GM06990 (cell line): ENCODE measurements around the gene TGFB1.

Experiments
- DNase-seq: peaks from one replicate; pipeline ENCODE4 v3.0.0-alpha.2; 2011; ENCODE audit not compliant: insufficient read length; ENCODE audit errors: extremely low read depth
- H3K27me3 ChIP-seq: replicated peaks from 2 replicates; pipeline ENCODE4 v1.6.0; 2011; ENCODE audit warnings: low read length; ENCODE audit not compliant: control insufficient read depth, insufficient read depth
- H3K36me3 ChIP-seq: 2 replicates; pipeline ENCODE4 v1.5.1; 2011; ENCODE audit warnings: low read length; ENCODE audit not compliant: control insufficient read depth, insufficient read depth
- H3K4me3 ChIP-seq: replicated peaks from 2 replicates; pipeline ENCODE4 v1.5.1; 2011; ENCODE audit warnings: low read depth, mild to moderate bottlenecking, control low read depth, low read length
- CTCF ChIP-seq: IDR thresholded peaks from 2 replicates; pipeline ENCODE4 v1.5.1; 2011; ENCODE audit warnings: low read length, control low read depth, mild to moderate bottlenecking, inconsistent platforms; ENCODE audit not compliant: insufficient read depth, poor library complexity, severe bottlenecking

Gene TGFB1

GRCh38 chr19:41327576-41328156 lies 26.1 kb downstream of the TGFB1 start:
- no peak for TF ChIP-seq CTCF
- Histone ChIP-seq H3K4me3 (peak overlapping the region; percentile 72), H3K27me3 (no peaks in the 10 kb centered on the region), H3K36me3 (peaks cover 17% of the 10 kb centered on the region)
- peak; percentile 81 for DNase-seq

- Histone ChIP-seq H3K36me3 (peaks cover 15% of the 10 kb centered on the region), H3K4me3 (peak overlapping the region; percentile 72)
- TF ChIP-seq CTCF: no peak
These were observed 26.6 kb downstream of the TGFB1 start for GRCh38 chr19:41327076-41327575.

GRCh38 chr19:41325947-41326706 lies 27.6 kb downstream of the TGFB1 start:
- TF ChIP-seq CTCF: no peak
- no peaks in the 10 kb centered on the region for H3K27me3 ChIP-seq
- 0 out of 2 replicates have a peak overlapping the region, but pooled peaks have one; percentile 72 for H3K4me3 ChIP-seq
- H3K36me3 ChIP-seq: peaks cover 13% of the 10 kb centered on the region
- peak; percentile 56 for DNase-seq

More at GRCh38 chr19:41327076-41327575, 26.6 kb downstream of the TGFB1 start:
- DNase-seq: no peak
- H3K27me3 ChIP-seq: no peaks in the 10 kb centered on the region

- Histone ChIP-seq H3K4me3 (no peak overlapping the region), H3K27me3 (no peaks in the 10 kb centered on the region), H3K36me3 (peaks cover 15% of the 10 kb centered on the region)
- no peak for DNase-seq
- TF ChIP-seq CTCF: no peak
These were observed 28.1 kb downstream of the TGFB1 start for GRCh38 chr19:41325640-41325946.

GRCh38 chr19:41324921-41325639 lies 28.6 kb downstream of the TGFB1 start:
- DNase-seq: no peak
- Histone ChIP-seq H3K4me3 (no peak overlapping the region), H3K27me3 (no peaks in the 10 kb centered on the region), H3K36me3 (peaks cover 20% of the 10 kb centered on the region)
- TF ChIP-seq CTCF: no peak
